ACHN (cell line): ENCODE measurements around the gene RAPGEF1.
"Not testable (repeated sequence)": the region's sequence is repeated elsewhere in the genome, so short reads cannot be mapped to it uniquely, and the experiment has no call there.

Source experiments
- DNase-seq: peaks from one replicate; pipeline ENCODE4 v3.0.0-alpha.2; 2015
- in situ Hi-C: cut with HindIII; loops from 2 replicates; pipeline ENCODE4 v1.10.0; 2017; ENCODE audit warnings: low sequenced_read_pairs, low pct_ligation_motif_present, low pct_unique_long_range_greater_than_20kb

Gene RAPGEF1

GRCh38 chr9:131668057-131668438 lies 71.8 kb downstream of the RAPGEF1 start:
- in situ Hi-C loops = no loop called here
- no peak for DNase-seq

- DNase-seq = no peak
- in situ Hi-C loops = no loop called here
Observed at GRCh38 chr9:131667576-131667975, 72.3 kb downstream of the RAPGEF1 start.

GRCh38 chr9:131666774-131667173 lies 73.1 kb downstream of the RAPGEF1 start:
- in situ Hi-C loops = no loop called here
- DNase-seq = no peak

GRCh38 chr9:131666029-131666428 lies 73.8 kb downstream of the RAPGEF1 start:
- in situ Hi-C loops = no loop called here
- no peak for DNase-seq

GRCh38 chr9:131663288-131663687 lies 76.6 kb downstream of the RAPGEF1 start:
- in situ Hi-C loops = no loop called here
- no peak for DNase-seq

- not testable (repeated sequence) for DNase-seq
Observed at GRCh38 chr9:131662289-131662621, 77.6 kb downstream of the RAPGEF1 start.

GRCh38 chr9:131661568-131662288 lies 78.1 kb downstream of the RAPGEF1 start:
- in situ Hi-C loops = no loop called here
- DNase-seq = no peak

More at GRCh38 chr9:131662289-131662621, 77.6 kb downstream of the RAPGEF1 start:
- in situ Hi-C loops = not testable (repeated sequence)

- in situ Hi-C loops = no loop called here
- DNase-seq = no peak
Observed at GRCh38 chr9:131660466-131661405, 79.1 kb downstream of the RAPGEF1 start.

- peak; percentile 62 for DNase-seq
- in situ Hi-C loops = no loop called here
Observed at GRCh38 chr9:131658377-131659129, 81.3 kb downstream of the RAPGEF1 start.

- no peak for DNase-seq
- in situ Hi-C loops = no loop called here
Observed at GRCh38 chr9:131657940-131658339, 81.9 kb downstream of the RAPGEF1 start.

GRCh38 chr9:131657456-131657855 lies 82.4 kb downstream of the RAPGEF1 start:
- DNase-seq = no peak
- in situ Hi-C loops = no loop called here

- DNase-seq = no peak
- in situ Hi-C loops = no loop called here
Observed at GRCh38 chr9:131657037-131657377, 82.9 kb downstream of the RAPGEF1 start.

GRCh38 chr9:131656356-131657036 lies 83.4 kb downstream of the RAPGEF1 start:
- in situ Hi-C loops = no loop called here

GRCh38 chr9:131654369-131654768 lies 85.5 kb downstream of the RAPGEF1 start:
- in situ Hi-C loops, DNase-seq: not testable (repeated sequence)

More at GRCh38 chr9:131656356-131657036, 83.4 kb downstream of the RAPGEF1 start:
- no peak for DNase-seq

GRCh38 chr9:131651599-131651998 lies 88.3 kb downstream of the RAPGEF1 start:
- in situ Hi-C loops = no loop called here
- no peak for DNase-seq

- in situ Hi-C loops = no loop called here
- no peak for DNase-seq
Observed at GRCh38 chr9:131651160-131651559, 88.7 kb downstream of the RAPGEF1 start.

- DNase-seq = no peak
- in situ Hi-C loops = no loop called here
Observed at GRCh38 chr9:131650254-131650653, 89.6 kb downstream of the RAPGEF1 start.

GRCh38 chr9:131649646-131650045 lies 90.2 kb downstream of the RAPGEF1 start:
- in situ Hi-C loops = no loop called here
- no peak for DNase-seq
